HL-60 (cell line): Measurements from ENCODE around the gene TNKS1BP1.

Experiments
- DNase-seq, 2 experiments: peaks; one replicate each; pipeline ENCODE4 v3.0.0-alpha.2; 2010 to 2020; ENCODE audit warnings: low read depth in 1 of 2, low spot score in 1 of 2
- H3K27ac ChIP-seq: fragments of 250-450 bp; sonication (Bioruptor Pico); replicated peaks from 2 replicates; pipeline ENCODE4 v1.5.1; 2020; ENCODE audit warnings: mild to moderate bottlenecking, moderate library complexity
- H3K27me3 ChIP-seq: fragments of 250-450 bp; sonication (Bioruptor Pico); 2 replicates; pipeline ENCODE4 v1.5.1; 2021; ENCODE audit warnings: mild to moderate bottlenecking, moderate library complexity; ENCODE audit not compliant: insufficient read depth, poor library complexity, severe bottlenecking
- H3K4me3 ChIP-seq: replicated peaks from 2 replicates; pipeline ENCODE4 v1.5.1; 2011; ENCODE audit warnings: mild to moderate bottlenecking, control low read depth, low read length; ENCODE audit not compliant: insufficient read depth
- GABPA ChIP-seq: IDR thresholded peaks from 2 replicates; pipeline ENCODE4 v1.6.1; 2012; ENCODE audit warnings: low read depth
- POLR2AphosphoS5 ChIP-seq: IDR thresholded peaks from 2 replicates; pipeline ENCODE4 v1.6.1; 2012; ENCODE audit warnings: low read depth
- SPI1 ChIP-seq: IDR thresholded peaks from 2 replicates; pipeline ENCODE4 v1.6.1; 2012; ENCODE audit warnings: low read depth, mild to moderate bottlenecking, borderline replicate concordance
- TF ChIP-seq, protein P1 (sequence below): IDR thresholded peaks from one replicate; pipeline ENCODE4 v1.5.1; 2011; ENCODE audit warnings: low read length, control low read depth, inconsistent platforms; ENCODE audit not compliant: insufficient read depth
- TF ChIP-seq, protein P2 (sequence below): IDR thresholded peaks from 2 replicates; pipeline ENCODE4 v1.6.1; 2012; ENCODE audit warnings: low read depth; ENCODE audit not compliant: insufficient replicate concordance

TNKS1BP1 gene

DNA sequence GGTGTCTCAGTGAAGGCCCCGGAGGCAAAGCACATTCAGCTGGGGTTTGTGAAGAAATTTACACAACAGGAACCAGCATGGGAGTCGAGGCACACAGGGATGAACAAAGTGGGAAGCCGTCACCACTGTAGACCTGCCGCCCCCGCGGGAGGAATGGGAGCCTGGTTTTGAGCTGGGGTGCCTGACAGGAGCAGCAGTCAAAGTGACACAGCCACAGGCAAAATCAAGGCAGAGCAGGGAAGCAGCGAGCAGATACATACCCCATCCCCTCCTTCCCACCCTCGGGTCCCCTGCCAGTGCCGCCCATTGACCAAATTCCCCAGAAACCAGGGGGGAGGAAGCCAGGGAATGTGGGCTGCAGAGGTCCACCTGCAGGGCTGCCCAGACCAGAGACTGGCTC is 34.2 kb upstream of the TNKS1BP1 start:
- TF ChIP-seq SPI1 (no peak), GABPA (no peak)
- TF ChIP-seq, protein P1, sequence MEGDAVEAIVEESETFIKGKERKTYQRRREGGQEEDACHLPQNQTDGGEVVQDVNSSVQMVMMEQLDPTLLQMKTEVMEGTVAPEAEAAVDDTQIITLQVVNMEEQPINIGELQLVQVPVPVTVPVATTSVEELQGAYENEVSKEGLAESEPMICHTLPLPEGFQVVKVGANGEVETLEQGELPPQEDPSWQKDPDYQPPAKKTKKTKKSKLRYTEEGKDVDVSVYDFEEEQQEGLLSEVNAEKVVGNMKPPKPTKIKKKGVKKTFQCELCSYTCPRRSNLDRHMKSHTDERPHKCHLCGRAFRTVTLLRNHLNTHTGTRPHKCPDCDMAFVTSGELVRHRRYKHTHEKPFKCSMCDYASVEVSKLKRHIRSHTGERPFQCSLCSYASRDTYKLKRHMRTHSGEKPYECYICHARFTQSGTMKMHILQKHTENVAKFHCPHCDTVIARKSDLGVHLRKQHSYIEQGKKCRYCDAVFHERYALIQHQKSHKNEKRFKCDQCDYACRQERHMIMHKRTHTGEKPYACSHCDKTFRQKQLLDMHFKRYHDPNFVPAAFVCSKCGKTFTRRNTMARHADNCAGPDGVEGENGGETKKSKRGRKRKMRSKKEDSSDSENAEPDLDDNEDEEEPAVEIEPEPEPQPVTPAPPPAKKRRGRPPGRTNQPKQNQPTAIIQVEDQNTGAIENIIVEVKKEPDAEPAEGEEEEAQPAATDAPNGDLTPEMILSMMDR = no peak
- no peaks in the 10 kb centered on the region for H3K27me3 ChIP-seq
- H3K27ac ChIP-seq = no peak overlapping the region
- no peak for DNase-seq
- no peak overlapping the region for H3K4me3 ChIP-seq

DNA sequence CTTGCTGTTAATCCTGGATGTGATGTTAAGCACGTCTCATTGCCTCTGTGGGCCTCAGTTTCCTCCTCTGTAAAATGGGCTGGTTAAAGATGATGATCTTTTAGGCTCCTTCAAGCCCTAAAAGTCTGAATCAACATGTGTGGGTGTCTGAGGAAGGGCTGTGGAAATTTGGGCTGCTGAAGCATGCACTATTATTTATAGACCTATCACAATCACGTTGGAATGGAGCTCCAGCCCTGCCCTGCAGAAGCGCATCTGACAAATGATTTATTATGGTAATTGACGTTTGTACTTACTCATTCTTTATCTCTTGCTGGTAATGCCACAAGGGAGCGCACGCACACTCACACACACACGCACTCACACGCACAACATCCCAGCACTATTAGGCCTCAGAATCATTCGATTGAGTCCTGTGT is 33.8 kb upstream of the TNKS1BP1 start:
- Histone ChIP-seq H3K27me3 (no peaks in the 10 kb centered on the region), H3K27ac (no peak overlapping the region), H3K4me3 (no peak overlapping the region)
- TF ChIP-seq, protein P2, sequence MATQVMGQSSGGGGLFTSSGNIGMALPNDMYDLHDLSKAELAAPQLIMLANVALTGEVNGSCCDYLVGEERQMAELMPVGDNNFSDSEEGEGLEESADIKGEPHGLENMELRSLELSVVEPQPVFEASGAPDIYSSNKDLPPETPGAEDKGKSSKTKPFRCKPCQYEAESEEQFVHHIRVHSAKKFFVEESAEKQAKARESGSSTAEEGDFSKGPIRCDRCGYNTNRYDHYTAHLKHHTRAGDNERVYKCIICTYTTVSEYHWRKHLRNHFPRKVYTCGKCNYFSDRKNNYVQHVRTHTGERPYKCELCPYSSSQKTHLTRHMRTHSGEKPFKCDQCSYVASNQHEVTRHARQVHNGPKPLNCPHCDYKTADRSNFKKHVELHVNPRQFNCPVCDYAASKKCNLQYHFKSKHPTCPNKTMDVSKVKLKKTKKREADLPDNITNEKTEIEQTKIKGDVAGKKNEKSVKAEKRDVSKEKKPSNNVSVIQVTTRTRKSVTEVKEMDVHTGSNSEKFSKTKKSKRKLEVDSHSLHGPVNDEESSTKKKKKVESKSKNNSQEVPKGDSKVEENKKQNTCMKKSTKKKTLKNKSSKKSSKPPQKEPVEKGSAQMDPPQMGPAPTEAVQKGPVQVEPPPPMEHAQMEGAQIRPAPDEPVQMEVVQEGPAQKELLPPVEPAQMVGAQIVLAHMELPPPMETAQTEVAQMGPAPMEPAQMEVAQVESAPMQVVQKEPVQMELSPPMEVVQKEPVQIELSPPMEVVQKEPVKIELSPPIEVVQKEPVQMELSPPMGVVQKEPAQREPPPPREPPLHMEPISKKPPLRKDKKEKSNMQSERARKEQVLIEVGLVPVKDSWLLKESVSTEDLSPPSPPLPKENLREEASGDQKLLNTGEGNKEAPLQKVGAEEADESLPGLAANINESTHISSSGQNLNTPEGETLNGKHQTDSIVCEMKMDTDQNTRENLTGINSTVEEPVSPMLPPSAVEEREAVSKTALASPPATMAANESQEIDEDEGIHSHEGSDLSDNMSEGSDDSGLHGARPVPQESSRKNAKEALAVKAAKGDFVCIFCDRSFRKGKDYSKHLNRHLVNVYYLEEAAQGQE = no peak
- no peak for TF ChIP-seq GABPA
- TF ChIP-seq SPI1 = no peak
- no peak for DNase-seq

DNA sequence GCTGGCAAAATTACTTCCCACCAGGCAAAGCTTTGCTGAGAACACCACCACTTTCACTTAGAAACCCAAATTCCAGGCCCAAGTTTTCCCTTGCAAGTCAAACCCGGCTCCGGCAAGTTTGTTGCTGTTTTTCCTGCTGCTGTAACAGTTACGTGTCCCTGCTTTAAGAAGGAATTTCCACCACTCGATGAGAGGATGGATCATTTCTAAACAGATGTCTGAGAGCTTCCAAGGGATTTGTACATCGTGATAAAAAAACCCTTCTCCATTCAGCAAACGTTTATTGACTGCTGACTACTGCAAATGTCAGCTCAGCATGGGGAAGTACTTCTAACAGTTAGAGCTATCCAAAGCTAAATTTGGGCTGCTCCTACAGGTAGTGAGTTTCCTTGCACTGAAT is 33.1 kb upstream of the TNKS1BP1 start:
- TF ChIP-seq GABPA = no peak
- H3K27ac ChIP-seq = no peak overlapping the region
- no peak overlapping the region for H3K4me3 ChIP-seq
- peak in 1 of 2 experiments; percentile 33 for DNase-seq
- no peaks in the 10 kb centered on the region for H3K27me3 ChIP-seq

DNA sequence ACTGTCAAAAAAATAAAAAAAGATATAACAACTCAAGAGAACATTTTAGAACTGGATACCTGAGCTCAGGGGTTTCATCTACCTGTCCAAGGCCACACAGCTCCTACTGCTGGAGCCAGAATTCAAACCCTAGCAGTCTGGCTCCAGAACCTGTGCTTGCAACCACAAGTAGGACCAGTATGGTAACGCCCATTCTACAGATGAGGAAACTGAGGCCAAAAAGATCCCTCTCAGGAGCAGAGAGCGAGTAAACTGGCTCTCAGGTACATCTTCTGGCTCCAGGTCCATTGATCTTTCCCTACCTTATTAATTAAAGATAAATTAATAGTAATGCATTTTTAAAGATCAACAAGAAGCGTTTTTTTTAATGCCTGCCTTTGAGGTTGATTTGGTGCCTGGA is 32.6 kb upstream of the TNKS1BP1 start:
- Histone ChIP-seq H3K4me3 (no peak overlapping the region), H3K27me3 (no peaks in the 10 kb centered on the region), H3K27ac (no peak overlapping the region)
- TF ChIP-seq GABPA = no peak
- no peak for TF ChIP-seq POLR2AphosphoS5
- TF ChIP-seq, protein P1 = no peak
- no peak for TF ChIP-seq SPI1
- TF ChIP-seq, protein P2 = no peak
- no peak for DNase-seq

DNA sequence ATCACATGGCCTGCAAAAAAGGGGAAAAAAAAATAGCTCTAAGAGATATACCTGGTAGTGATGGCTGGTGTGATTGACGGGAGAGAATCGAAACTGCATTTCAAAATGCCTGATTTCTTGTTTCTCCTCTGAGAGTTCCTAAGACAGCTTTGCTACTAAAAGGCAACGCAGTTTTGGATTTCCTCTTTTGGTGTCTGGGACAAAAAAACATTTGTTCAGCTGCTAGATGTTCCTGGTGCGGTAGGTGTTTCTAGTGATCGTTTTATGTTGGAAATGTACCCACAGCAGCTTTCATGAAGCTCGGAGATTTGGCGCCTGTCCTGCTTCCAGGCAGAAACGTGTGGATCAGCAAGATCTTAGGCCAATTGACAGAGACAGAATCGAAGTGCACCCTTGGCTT is 31.5 kb upstream of the TNKS1BP1 start:
- TF ChIP-seq GABPA (no peak), SPI1 (peak; percentile 76)
- DNase-seq = peak in 1 of 2 experiments; percentile 24

More for the DNA sequence above, 31.5 kb upstream of the TNKS1BP1 start:
- Histone ChIP-seq H3K27ac (peak overlapping the region; percentile 16), H3K4me3 (no peak overlapping the region), H3K27me3 (no peaks in the 10 kb centered on the region)
